ENCODE data around the gene STK32C.
"Not testable (repeated sequence)": the region's sequence is repeated elsewhere in the genome, so short reads cannot be mapped to it uniquely, and the experiment has no call there.

The STK32C gene

DNA sequence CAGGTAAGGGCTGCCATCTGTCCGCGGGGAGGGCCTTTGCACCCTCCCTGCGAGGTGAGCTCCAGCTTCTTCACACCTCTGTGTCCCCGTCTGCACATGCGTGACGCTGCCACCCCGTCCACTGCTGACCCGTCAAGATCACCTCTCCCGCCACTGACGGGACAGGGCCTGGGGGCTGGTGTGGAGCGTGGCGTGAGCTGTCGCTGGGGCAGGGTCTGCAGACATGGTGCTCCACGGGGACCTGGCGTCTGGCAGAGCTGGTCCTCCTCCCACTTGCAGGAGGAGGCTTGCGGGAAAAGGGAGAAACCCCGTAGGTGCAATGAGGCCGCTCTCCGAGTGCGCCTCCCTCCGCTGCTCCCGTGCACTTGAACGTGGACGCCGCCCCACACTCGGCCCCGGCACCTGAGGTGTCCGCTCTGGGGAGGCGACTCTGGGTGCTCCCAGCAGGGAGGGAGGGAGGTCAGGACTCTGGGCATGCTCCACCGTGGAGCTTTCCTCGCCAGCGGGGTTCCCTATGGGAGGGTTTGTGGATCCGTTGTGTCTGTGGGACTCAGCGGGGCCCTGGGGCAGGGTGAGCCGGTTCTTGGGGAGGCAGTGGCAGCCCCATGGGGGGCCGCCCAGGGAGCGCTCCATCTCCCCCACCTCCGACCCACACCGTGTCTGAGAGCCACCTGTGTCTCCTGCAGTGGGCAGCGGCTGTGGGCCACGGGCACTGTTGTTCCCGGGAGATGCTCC, 138.6 kb downstream of the STK32C start:
- DNase-seq (ENCODE audit: low read depth in 2 of 2), result no peak

DNA sequence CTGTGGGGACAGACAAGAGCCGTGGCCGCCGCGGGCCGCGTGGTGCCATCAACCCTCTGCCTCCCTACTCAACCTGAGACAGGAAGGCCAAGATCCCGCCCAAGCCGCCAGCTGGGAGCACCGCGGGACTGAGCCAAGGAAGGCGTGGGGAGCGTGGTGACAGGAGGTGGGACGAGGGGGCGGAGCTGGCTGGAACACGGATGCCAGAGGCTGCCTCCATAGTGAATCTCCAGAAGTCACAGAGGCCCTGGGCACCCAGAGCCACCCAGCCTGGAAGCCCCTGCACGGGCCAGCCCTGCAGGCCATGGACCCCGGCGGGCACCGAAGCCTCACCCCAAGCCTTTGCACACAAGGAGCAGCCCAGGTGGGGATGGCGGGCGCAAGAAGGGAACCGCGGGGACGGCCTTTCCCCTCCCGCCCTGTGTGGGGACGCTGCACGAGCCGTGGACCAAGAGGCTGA, 139.1 kb downstream of the STK32C start:
- no peak for DNase-seq (ENCODE audit: low read depth in 2 of 2)

- no peak for DNase-seq (ENCODE audit: low read depth in 2 of 2)
These were observed 139.8 kb downstream of the STK32C start for GRCh38 chr10:132167976-132168375.

DNA sequence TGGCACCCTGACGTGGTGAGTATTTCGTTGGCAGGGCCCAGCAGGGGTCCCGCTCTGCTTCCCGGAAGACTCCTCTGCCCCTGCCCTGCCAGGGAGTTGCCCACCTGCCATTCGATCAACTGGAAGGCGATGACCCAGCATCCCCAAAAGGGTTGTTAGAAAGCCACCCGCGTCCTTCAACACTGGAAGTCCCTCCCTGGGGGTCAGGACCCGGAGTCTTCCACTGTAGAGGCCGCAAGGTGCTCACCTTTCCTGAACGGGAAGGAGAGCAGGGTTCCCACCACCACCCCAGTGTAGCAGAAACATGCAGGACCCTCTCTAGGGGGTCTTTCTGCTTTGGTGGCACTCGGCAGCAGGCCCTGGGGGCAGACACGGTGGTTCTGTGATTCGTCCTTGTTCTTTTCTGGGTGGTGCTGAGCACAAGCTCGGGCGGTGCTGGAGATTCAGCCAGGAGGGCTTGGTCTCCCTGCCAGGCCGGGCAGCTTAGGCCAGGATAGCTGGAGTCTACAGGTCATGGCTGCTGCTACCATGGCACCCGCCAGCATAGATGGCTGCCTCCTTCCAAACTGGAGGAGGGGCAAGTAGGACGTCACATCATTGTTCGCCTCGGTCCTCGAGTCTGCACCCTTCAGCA, 140.6 kb downstream of the STK32C start:
- DNase-seq (ENCODE audit: low read depth in 2 of 2), result no peak

GRCh38 chr10:132166216-132166950, 141.4 kb downstream of the STK32C start:
- no peak for DNase-seq (ENCODE audit: low read depth in 2 of 2)

DNA sequence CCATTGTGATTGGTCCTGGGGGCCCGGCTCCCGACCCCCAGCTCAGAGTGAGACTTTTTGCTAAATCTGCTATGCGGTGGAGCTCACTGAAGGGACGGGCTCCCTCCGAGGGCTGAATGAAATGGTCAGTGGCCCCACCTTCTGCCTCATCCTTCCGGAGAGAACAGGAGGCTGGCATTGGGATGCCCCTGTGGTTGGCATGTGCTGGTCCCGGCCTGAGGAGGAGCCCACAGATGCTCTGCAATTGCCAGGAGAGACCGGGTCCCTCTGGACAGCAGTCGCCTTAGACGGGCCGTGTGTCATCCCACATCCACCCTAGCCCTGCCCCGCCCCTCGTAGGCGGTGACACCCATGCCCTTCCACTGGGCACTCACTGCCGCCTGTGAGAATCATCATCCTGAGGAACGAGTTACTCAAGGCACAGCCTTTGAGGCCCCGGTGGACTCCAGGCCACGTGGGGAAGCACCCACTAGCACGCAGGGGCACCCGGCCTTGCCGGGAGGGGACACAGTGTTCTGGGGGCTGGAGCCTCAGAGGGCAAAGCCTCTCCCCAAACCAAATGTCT, 142.3 kb downstream of the STK32C start:
- no peak for DNase-seq (ENCODE audit: low read depth in 2 of 2)

GRCh38 chr10:132164761-132165278, 142.9 kb downstream of the STK32C start:
- no peak for DNase-seq (ENCODE audit: low read depth in 2 of 2)

DNA sequence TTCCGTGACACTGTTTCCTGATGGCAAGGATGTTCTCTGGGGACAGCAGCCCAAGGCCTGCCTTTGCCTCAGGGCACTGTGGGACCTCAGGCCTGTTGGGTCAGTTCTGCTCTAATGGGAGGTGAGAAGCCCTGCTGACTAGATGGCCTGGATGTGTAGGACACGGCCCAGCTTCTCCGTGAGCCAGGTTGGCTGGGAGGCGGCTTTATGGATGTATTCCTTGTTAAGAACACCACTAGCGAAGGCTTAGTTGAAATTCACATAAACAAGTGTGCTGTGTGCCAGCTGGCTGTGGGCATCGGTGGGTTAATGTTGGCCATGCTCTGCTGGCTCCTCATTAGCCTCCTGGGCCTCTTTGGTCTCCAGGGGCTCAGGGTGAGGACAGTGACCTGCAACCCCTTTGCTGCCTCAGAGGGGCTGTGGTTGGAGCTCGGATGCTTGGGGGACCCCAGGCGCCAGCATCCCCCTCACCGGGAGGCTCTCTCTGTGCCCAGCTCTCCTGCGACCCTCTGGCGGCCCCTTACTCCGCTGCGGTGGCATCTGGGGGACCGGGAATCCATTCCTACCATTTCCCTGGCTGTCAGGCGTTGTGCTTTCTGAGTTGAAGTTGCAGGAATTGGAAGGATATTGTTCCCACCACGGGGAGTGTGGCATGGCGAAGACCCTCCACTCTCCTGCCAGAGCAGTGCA, 143.8 kb downstream of the STK32C start:
- DNase-seq (ENCODE audit: low read depth in 2 of 2), result no peak

DNA sequence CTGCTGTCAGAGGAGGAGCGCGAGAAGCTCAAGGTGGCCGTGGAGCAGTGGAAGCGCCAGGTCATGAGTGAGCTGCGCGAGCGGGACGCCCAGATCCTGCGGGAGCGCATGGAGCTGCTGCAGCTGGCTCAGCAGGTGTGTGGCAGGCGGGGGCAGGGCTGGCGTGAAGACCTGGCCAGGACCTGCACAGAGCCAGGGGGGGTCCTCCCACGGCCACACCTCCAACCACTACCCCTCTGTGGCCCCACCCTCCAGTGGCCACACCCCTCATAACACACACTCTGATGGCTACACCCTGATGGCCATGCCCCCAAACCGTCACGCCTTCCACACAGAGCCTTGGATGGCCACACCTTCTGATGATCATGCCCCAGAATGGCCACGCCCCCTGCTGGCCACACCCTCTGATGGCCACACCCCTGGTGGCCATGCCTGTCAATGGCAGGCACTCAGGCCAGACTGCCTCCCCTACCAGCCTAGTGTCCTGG, 144.4 kb downstream of the STK32C start:
- DNase-seq (ENCODE audit: low read depth in 2 of 2), result no peak

DNA sequence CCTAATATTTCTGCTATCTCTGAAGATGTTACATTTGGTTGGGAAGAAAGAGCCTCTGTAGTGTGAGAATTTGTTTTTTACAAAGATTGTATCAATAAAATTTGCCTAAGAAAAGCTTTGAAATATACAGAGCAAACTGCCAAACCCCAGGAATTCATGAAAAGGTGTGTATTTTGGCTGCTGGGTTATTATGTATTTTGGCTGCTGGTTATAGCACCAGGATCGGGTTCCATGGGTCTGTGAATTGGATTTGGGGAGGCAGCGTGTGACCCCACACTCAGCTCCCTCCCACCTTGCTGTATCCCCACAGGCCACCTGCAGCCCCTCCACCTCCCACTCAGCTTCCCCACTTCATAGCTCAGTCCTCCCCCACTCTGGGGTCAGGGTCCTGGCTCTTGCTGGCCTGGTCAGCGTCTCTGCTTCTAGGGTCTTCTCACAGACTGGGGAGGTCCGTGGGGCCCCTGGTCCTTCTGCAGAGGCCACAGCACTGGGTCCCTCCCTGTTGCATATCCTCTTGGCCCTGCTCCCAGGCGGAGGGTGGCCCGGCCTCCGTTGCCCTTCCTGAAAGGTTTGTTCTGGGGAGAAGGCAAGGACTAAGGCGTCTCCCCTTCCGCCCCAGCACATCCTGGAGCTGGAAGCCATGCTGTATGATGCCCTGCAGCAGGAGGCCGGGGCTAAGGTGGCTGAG, 145.0 kb downstream of the STK32C start:
- no peak for DNase-seq (ENCODE audit: low read depth in 2 of 2)

DNA sequence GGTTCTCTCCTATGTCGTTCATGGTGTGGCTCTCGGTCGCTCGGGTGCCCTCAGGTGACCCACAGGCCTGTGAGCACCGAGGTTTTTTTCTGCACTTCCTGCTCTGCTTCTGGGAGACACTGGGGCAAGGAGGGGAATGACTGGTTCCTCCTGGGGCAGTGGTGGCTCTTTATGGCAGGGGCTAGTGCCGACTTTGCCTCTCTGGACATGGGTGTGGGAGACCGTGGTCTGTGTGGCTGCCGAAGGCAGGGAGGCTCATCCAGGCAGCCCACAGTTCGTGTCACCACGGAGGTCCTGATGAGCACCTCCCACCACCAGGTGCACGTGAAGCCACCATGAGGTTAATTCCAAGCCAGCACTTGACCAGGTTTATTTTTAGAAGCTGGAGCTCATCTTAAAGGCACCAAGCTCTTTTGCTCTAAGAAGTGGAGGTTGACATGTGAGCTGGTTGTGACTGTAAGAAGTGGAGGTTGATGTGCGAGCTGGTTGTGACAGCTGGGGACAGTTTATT, 145.7 kb downstream of the STK32C start:
- no peak for DNase-seq (ENCODE audit: low read depth in 2 of 2)

DNA sequence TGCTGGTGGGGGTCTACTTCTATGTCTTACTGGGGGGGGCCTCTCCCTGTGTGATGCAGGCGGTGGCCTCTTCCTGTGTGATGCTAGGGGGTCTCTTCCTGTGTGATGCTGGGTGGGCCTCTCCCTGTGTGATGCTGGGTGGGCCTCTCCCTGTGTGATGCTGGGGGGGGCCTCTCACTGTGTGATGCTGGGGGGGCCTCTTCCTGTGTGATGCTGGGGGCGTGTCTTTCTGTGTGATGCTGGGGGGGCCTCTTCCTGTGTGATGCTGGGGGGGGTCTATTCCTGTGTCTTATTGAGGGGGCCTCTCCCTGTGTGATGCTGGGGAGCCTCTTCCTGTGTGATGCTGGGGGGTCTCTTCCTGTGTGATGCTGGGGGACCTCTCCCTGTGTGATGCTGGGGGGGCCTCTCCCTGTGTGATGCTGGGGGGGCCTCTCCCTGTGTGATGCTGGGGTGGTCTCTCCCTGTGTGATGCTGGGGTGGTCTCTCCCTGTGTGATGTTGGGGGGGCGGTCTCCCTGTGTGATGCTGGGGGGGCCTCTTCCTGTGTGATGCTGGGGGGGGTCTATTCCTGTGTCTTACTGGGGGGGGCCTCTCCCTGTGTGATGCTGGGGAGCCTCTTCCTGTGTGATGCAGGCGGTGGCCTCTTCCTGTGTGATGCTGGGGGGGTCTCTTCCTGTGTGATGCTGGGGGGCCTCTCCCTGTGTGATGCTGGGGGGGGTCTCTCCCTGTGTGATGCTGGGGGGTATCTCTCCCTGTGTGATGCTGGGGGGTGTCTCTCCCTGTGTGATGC, 146.7 kb downstream of the STK32C start:
- DNase-seq (ENCODE audit: low read depth in 2 of 2), result not testable (repeated sequence)

DNA sequence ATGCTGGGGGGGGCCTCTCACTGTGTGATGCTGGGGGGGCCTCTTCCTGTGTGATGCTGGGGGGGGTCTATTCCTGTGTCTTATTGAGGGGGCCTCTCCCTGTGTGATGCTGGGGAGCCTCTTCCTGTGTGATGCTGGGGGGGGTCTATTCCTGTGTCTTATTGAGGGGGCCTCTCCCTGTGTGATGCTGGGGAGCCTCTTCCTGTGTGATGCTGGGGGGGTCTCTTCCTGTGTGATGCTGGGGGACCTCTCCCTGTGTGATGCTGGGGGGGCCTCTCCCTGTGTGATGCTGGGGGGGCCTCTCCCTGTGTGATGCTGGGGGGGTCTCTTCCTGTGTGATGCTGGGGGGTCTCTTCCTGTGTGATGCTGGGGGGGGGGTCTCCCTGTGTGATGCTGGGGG, 147.5 kb downstream of the STK32C start:
- not testable (repeated sequence) for DNase-seq (ENCODE audit: low read depth in 2 of 2)

DNA sequence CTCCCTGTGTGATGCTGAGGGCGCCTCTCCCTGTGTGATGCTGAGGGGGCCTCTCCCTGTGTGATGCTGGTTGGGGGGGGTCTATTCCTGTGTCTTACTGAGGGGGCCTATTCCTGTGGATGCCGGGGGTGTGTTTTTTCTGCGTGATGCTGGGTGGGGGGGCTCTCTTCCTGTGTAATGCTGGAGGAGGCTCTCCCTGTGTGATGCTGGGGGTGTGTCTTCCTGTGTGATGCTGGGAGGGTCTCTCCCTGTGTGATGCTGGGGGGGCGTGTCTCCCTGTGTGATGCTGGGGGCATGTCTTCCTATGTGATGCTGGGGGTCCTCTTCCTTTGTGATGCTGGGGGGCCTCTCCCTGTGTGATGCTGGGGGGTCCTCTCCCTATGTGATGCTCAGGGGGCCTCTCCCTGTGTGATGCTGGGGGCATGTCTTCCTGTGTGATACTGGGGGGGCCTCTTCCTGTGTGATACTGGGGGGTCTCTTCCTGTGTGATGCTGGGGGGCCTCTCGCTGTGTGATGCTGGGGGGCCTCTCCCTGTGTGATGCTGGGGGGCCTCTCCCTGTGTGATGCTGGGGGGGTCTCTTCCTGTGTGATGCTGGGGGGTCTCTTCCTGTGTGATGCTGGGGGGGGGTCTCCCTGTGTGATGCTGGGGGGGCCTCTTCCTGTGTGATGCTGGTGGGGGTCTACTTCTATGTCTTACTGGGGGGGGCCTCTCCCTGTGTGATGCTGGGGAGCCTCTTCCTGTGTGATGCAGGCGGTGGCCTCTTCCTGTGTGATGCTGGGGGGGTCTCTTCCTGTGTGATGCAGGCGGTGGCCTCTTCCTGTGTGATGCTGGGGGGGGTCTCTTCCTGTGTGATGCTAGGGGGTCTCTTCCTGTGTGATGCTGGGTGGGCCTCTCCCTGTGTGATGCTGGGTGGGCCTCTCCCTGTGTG, 148.2 kb downstream of the STK32C start:
- not testable (repeated sequence) for DNase-seq (ENCODE audit: low read depth in 2 of 2)

GRCh38 chr10:132158823-132159222, 148.9 kb downstream of the STK32C start:
- no peak for DNase-seq (ENCODE audit: low read depth in 2 of 2)

GRCh38 chr10:132158122-132158741, 149.5 kb downstream of the STK32C start:
- no peak for DNase-seq (ENCODE audit: low read depth in 2 of 2)

All from stimulated activated CD8-positive, alpha-beta memory T cell treated with anti-CD3 and anti-CD28 coated beads, Interleukin-7, amount 100 ng/mL, for 4 hours (primary cell).